MM.1S (cell line): ENCODE data around the gene PTMS.
A peak's percentile ranks its signal among the peaks of the same experiment; 100 is the strongest.

ENCODE experiments used
- DNase-seq: peaks from one replicate; pipeline ENCODE4 v3.0.0-alpha.2; 2015
- H2AFZ ChIP-seq: fragments of 300-600 bp; sonication (generic); 2 replicates; pipeline ENCODE4 v1.6.0; 2016; ENCODE audit warnings: antibody characterized with exemption, low read length
- H3F3A ChIP-seq: fragments of 300-600 bp; sonication (generic); 2 replicates; pipeline ENCODE4 v1.6.1; 2016; ENCODE audit warnings: mild to moderate bottlenecking, antibody characterized with exemption, low read length, moderate library complexity, mixed read lengths; ENCODE audit not compliant: insufficient read depth
- H3K27ac ChIP-seq: fragments of 300-600 bp; sonication (generic); 2 replicates; pipeline ENCODE4 v1.5.1; 2016; ENCODE audit warnings: mild to moderate bottlenecking, low read length
- H3K27me3 ChIP-seq: fragments of 300-600 bp; sonication (generic); replicated peaks from 2 replicates; pipeline ENCODE4 v1.6.0; 2016; ENCODE audit warnings: low read length; ENCODE audit not compliant: insufficient read depth
- H3K36me3 ChIP-seq: fragments of 300-600 bp; sonication (generic); replicated peaks from 2 replicates; pipeline ENCODE4 v1.6.1; 2016; ENCODE audit warnings: mild to moderate bottlenecking, low read length, mixed read lengths; ENCODE audit not compliant: insufficient read depth
- H3K4me1 ChIP-seq: fragments of 300-600 bp; sonication (generic); 2 replicates; pipeline ENCODE4 v1.6.1; 2016; ENCODE audit warnings: low read length, mixed read lengths
- H3K4me2 ChIP-seq: fragments of 300-600 bp; sonication (generic); 2 replicates; pipeline ENCODE4 v1.6.0; 2016; ENCODE audit warnings: low read depth, low read length
- H3K4me3 ChIP-seq: fragments of 300-600 bp; sonication (generic); 2 replicates; pipeline ENCODE4 v1.5.1; 2016; ENCODE audit warnings: low read length, mixed read lengths
- H3K79me2 ChIP-seq: fragments of 300-600 bp; sonication (generic); 2 replicates; pipeline ENCODE4 v1.6.1; 2016; ENCODE audit warnings: mixed run types, low read length, mixed read lengths
- H3K9ac ChIP-seq: fragments of 300-600 bp; sonication (generic); 2 replicates; pipeline ENCODE4 v1.6.1; 2016; ENCODE audit warnings: low read length, mixed read lengths
- H3K9me2 ChIP-seq: fragments of 300-600 bp; sonication (generic); replicated peaks from 2 replicates; pipeline ENCODE4 v1.6.1; 2016; ENCODE audit warnings: mild to moderate bottlenecking, low read length, mixed read lengths; ENCODE audit not compliant: insufficient read depth
- H3K9me3 ChIP-seq: fragments of 300-600 bp; sonication (generic); replicated peaks from 2 replicates; pipeline ENCODE4 v1.6.1; 2016; ENCODE audit warnings: mild to moderate bottlenecking, low read length, mixed read lengths; ENCODE audit not compliant: insufficient read depth
- H4K20me1 ChIP-seq: fragments of 300-600 bp; sonication (generic); 2 replicates; pipeline ENCODE4 v1.6.1; 2016; ENCODE audit warnings: mild to moderate bottlenecking, low read length, moderate library complexity, mixed read lengths; ENCODE audit not compliant: insufficient read depth
- CTCF ChIP-seq: fragments of 300-600 bp; sonication (generic); IDR thresholded peaks from 2 replicates; pipeline ENCODE4 v1.5.1; 2016; ENCODE audit warnings: antibody characterized with exemption, low read length, mixed read lengths
- EZH2 ChIP-seq: fragments of 300-600 bp; sonication (generic); optimal IDR thresholded peaks from 2 replicates; pipeline ENCODE3; 2017; ENCODE audit warnings: low read depth, mild to moderate bottlenecking, antibody characterized with exemption, low read length, mixed read lengths
- EZH2phosphoT487 ChIP-seq: fragments of 300-600 bp; sonication (generic); IDR thresholded peaks from 2 replicates; pipeline ENCODE4 v1.6.1; 2018; ENCODE audit warnings: antibody characterized with exemption, low read length

The PTMS gene

GRCh38 chr12:6750506-6750905 is 15.7 kb upstream of the PTMS start:
- Histone ChIP-seq H3K4me3 (no peak overlapping the region), H3K4me2 (no peak overlapping the region), H2AFZ (no peak overlapping the region), H3K4me1 (peaks cover 14% of the 10 kb centered on the region), H3K9me3 (no peaks in the 10 kb centered on the region), H3K9me2 (no peaks in the 10 kb centered on the region), H3K79me2 (peaks cover 15% of the 10 kb centered on the region), H4K20me1 (no peaks in the 10 kb centered on the region), H3F3A (peaks cover 5% of the 10 kb centered on the region; the same call in 1 of the 2 replicates), H3K27me3 (no peaks in the 10 kb centered on the region), H3K36me3 (no peaks in the 10 kb centered on the region), H3K27ac (no peak overlapping the region), H3K9ac (no peak overlapping the region)
- TF ChIP-seq EZH2: no peak
- no peak for TF ChIP-seq CTCF
- no peak for TF ChIP-seq EZH2phosphoT487
- no peak for DNase-seq

DNA sequence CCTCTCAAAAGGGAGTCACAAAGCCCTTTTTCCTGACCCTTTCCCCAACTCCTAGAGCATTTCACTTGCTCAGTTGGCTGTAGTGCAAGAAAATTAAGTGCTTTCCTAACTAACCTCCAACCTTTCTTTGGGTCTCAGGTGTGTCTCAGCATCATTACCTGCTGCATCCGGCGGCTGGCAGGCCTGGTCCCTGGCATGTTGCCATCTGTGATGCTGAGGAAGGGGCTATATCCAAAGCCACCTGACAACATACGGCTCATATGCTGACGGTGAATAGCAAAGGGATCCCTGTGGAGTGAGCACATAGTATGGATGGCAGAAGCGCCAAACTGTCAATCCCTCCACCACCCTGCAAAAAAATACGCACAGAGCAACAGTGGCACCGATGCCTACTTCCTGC is 14.4 kb upstream of the PTMS start:
- H3K9me3 ChIP-seq: no peaks in the 10 kb centered on the region
- peaks cover 14% of the 10 kb centered on the region for H3K4me1 ChIP-seq
- TF ChIP-seq EZH2 (no peak), CTCF (no peak), EZH2phosphoT487 (no peak)
- H3K36me3 ChIP-seq: no peaks in the 10 kb centered on the region
- no peak for DNase-seq
- peaks cover 5% of the 10 kb centered on the region; the same call in 1 of the 2 replicates for H3F3A ChIP-seq
- no peaks in the 10 kb centered on the region for H3K9me2 ChIP-seq
- H3K27me3 ChIP-seq: no peaks in the 10 kb centered on the region
- peaks cover 15% of the 10 kb centered on the region for H3K79me2 ChIP-seq
- peak overlapping the region; percentile 78; the same call in 1 of the 2 replicates for H3K4me2 ChIP-seq
- H2AFZ ChIP-seq: no peak overlapping the region
- no peak overlapping the region for H3K27ac ChIP-seq
- peak overlapping the region; percentile 99 for H3K4me3 ChIP-seq
- H4K20me1 ChIP-seq: no peaks in the 10 kb centered on the region
- peak overlapping the region; percentile 83; the same call in 1 of the 2 replicates for H3K9ac ChIP-seq

- Histone ChIP-seq H3K9me2 (no peaks in the 10 kb centered on the region), H3K9me3 (no peaks in the 10 kb centered on the region), H3K9ac (peak overlapping the region; percentile 83), H3K4me2 (peak overlapping the region; percentile 78), H3K4me3 (peak overlapping the region; percentile 99), H3K27ac (peak overlapping the region; percentile 76; the same call in 1 of the 2 replicates), H3K4me1 (peaks cover 14% of the 10 kb centered on the region), H3K79me2 (peaks cover 15% of the 10 kb centered on the region), H3K27me3 (no peaks in the 10 kb centered on the region), H3F3A (peaks cover 5% of the 10 kb centered on the region; the same call in 1 of the 2 replicates), H2AFZ (peak overlapping the region; percentile 70), H3K36me3 (no peaks in the 10 kb centered on the region), H4K20me1 (no peaks in the 10 kb centered on the region)
- TF ChIP-seq EZH2 (no peak), EZH2phosphoT487 (no peak), CTCF (no peak)
- DNase-seq: no peak
These were observed 13.8 kb upstream of the PTMS start for GRCh38 chr12:6752167-6752920.
